WTC11 (cell line): ENCODE measurements around the gene MYOF. TPM values are rescaled to one million over a fixed set of nuclear protein-coding genes. Genes with fewer than 3 reads are reported as not detected.

Experiments
- ATAC-seq: fragments of 200-7000 bp; cut with Tn5 transposase; 2 replicates; pipeline ENCODE4 v1.10.0; 2021; ENCODE audit warnings: mild to moderate bottlenecking, moderate library complexity
- CTCF ChIA-PET: fragments of 300-600 bp; sonication (Branson Sonifier 250); formaldehyde crosslinking; loops from one replicate; lab custom pipeline; 2021; ENCODE audit warnings: antibody characterized with exemption; lab: Charles Lee
- POLR2A ChIA-PET: fragments of 350-600 bp; sonication (Branson Sonifier 250); formaldehyde crosslinking; loops from one replicate; lab custom pipeline; 2021; ENCODE audit warnings: antibody characterized with exemption; lab: Charles Lee
- DNase-seq: peaks from one replicate; pipeline ENCODE4 v3.0.0; 2021; ENCODE audit warnings: low spot score
- H3K27ac Mint-ChIP-seq: 2 replicates; pipeline ENCODE4 v1.8.0; 2021; ENCODE audit warnings: mixed read lengths
- H3K27me3 Mint-ChIP-seq: 2 replicates; pipeline ENCODE4 v1.8.0; 2021; ENCODE audit warnings: low read depth, mild to moderate bottlenecking, moderate library complexity, mixed read lengths
- H3K36me3 Mint-ChIP-seq: 2 replicates; pipeline ENCODE4 v1.8.0; 2021; ENCODE audit warnings: mixed read lengths
- H3K4me1 Mint-ChIP-seq: 2 replicates; pipeline ENCODE4 v1.8.0; 2022; ENCODE audit warnings: mixed read lengths
- H3K4me3 Mint-ChIP-seq: 2 replicates; pipeline ENCODE4 v1.8.0; 2021; ENCODE audit warnings: mild to moderate bottlenecking, moderate library complexity, mixed read lengths
- H3K9me3 Mint-ChIP-seq: 2 replicates; pipeline ENCODE4 v1.8.0; 2021; ENCODE audit warnings: mixed read lengths
- ATF1 ChIP-seq: sonication (generic); formaldehyde crosslinking; IDR thresholded peaks from 2 replicates; pipeline ENCODE4 v1.8.1; 2023; ENCODE audit warnings: mild to moderate bottlenecking, moderate library complexity, missing genetic modification reagents
- CREB1 ChIP-seq: sonication (generic); formaldehyde crosslinking; IDR thresholded peaks from 2 replicates; pipeline ENCODE4 v1.8.0; 2023; ENCODE audit warnings: mild to moderate bottlenecking, missing genetic modification reagents
- E2F1 ChIP-seq: sonication (generic); formaldehyde crosslinking; IDR thresholded peaks from 2 replicates; pipeline ENCODE4 v1.8.0; 2022; ENCODE audit warnings: mild to moderate bottlenecking, missing genetic modification reagents
- EMX1 ChIP-seq: fragments of 250-450 bp; sonication (Bioruptor Pico); IDR thresholded peaks from 2 replicates; pipeline ENCODE4 v1.8.0; 2021; ENCODE audit warnings: mild to moderate bottlenecking
- ETV6 ChIP-seq: sonication (generic); formaldehyde crosslinking; IDR thresholded peaks from 2 replicates; pipeline ENCODE4 v1.8.1; 2022; ENCODE audit warnings: mild to moderate bottlenecking, missing genetic modification reagents
- GABPB1 ChIP-seq: sonication (generic); formaldehyde crosslinking; IDR thresholded peaks from 2 replicates; pipeline ENCODE4 v1.8.1; 2023; ENCODE audit warnings: mild to moderate bottlenecking, missing genetic modification reagents
- JUN ChIP-seq: sonication (generic); formaldehyde crosslinking; IDR thresholded peaks from 2 replicates; pipeline ENCODE4 v1.8.0; 2023; ENCODE audit warnings: mild to moderate bottlenecking, missing genetic modification reagents
- NR1H2 ChIP-seq: sonication (generic); formaldehyde crosslinking; IDR thresholded peaks from 2 replicates; pipeline ENCODE4 v1.9.0; 2021; ENCODE audit warnings: mild to moderate bottlenecking, moderate library complexity, missing genetic modification reagents
- NR3C1 ChIP-seq: sonication (generic); formaldehyde crosslinking; conservative IDR thresholded peaks from 2 replicates; pipeline ENCODE4 v1.8.1; 2023; ENCODE audit warnings: low read depth, mild to moderate bottlenecking, missing genetic modification reagents
- PRDM15 ChIP-seq: sonication (generic); formaldehyde crosslinking; IDR thresholded peaks from 2 replicates; pipeline ENCODE4 v1.8.0; 2022; ENCODE audit warnings: missing genetic modification reagents
- SOX15 ChIP-seq: fragments of 250-450 bp; sonication (Bioruptor Pico); IDR thresholded peaks from 2 replicates; pipeline ENCODE4 v1.9.0; 2021; ENCODE audit warnings: mild to moderate bottlenecking
- USF1 ChIP-seq: sonication (generic); formaldehyde crosslinking; IDR thresholded peaks from 2 replicates; pipeline ENCODE4 v1.8.0; 2022; ENCODE audit warnings: mild to moderate bottlenecking, missing genetic modification reagents
- ZNF396 ChIP-seq: fragments of 250-450 bp; sonication (Bioruptor Pico); IDR thresholded peaks from 2 replicates; pipeline ENCODE4 v1.8.0; 2021; ENCODE audit warnings: mild to moderate bottlenecking, moderate library complexity, borderline replicate concordance
- ZNF671 ChIP-seq: fragments of 250-450 bp; sonication (Bioruptor Pico); IDR thresholded peaks from 2 replicates; pipeline ENCODE4 v1.8.0; 2021; ENCODE audit warnings: mild to moderate bottlenecking
- total RNA-seq: library from RNA; stranded (reverse); gene quantifications from 3 replicates; pipeline ENCODE4 v1.2.3, GENCODE V29; 2021
- TF ChIP-seq, protein P1 (sequence below): fragments of 250-450 bp; sonication (Bioruptor Pico); IDR thresholded peaks from 2 replicates; pipeline ENCODE4 v1.9.0; 2021; ENCODE audit warnings: mild to moderate bottlenecking
- TF ChIP-seq, protein P2 (sequence below): sonication (generic); formaldehyde crosslinking; IDR thresholded peaks from 2 replicates; pipeline ENCODE4 v1.8.0; 2023; ENCODE audit warnings: mild to moderate bottlenecking, missing genetic modification reagents
- TF ChIP-seq, protein P3 (sequence below): fragments of 250-450 bp; sonication (Bioruptor Pico); IDR thresholded peaks from 2 replicates; pipeline ENCODE4 v1.9.0; 2021; ENCODE audit warnings: mild to moderate bottlenecking
- TF ChIP-seq, protein P4 (sequence below): sonication (generic); formaldehyde crosslinking; conservative IDR thresholded peaks from 2 replicates; pipeline ENCODE4 v1.8.1; 2023; ENCODE audit warnings: mild to moderate bottlenecking, low read depth, missing genetic modification reagents, moderate library complexity
- TF ChIP-seq, protein P5 (sequence below): sonication (generic); formaldehyde crosslinking; IDR thresholded peaks from 2 replicates; pipeline ENCODE4 v1.8.1; 2022; ENCODE audit warnings: low read depth, mild to moderate bottlenecking, moderate library complexity, missing genetic modification reagents, borderline replicate concordance

The MYOF gene
- total RNA-seq, 1 experiment from 2014 or later, result 1.8 TPM

DNA sequence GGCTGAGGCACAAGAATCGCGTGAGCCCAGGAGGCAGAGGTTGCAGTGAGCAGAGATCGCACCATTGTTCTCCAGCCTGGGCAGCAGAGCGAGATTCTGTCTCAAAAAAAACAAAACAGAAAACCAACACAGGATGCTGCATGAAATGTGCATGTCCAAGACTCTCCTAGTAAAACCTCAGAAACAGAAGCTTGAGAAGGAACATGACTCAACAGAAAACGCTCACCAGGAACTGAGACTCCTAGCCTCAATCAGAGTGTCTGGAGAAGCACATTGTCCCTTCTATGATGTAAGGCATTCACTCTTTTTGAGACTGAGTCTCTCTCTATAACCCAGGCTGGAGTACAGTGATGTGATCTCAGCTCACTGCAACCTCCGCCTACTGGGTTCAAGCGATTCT lies 168.3 kb downstream of the MYOF start:
- no peak for DNase-seq
- Mint-ChIP-seq H3K9me3 (peaks cover 6% of the 10 kb centered on the region; the same call in 1 of the 2 replicates), H3K4me3 (no peak overlapping the region), H3K27ac (no peak overlapping the region), H3K36me3 (no peaks in the 10 kb centered on the region), H3K4me1 (peaks cover 7% of the 10 kb centered on the region), H3K27me3 (no peaks in the 10 kb centered on the region; the same call in 1 of the 2 replicates)
- ChIA-PET CTCF (interaction anchor here (0.6 kb wide), 1 partner anchor 26 kb away, joined by 6 read pairs; no protein-coding TSS in a partner anchor), POLR2A (no interaction called here)
- ATAC-seq, result no peak
- TF ChIP-seq CREB1 (CRISPR knock-in tag) (no peak), ETV6 (no peak), E2F1 (no peak), USF1 (CRISPR knock-in tag) (no peak), ATF1 (no peak), ZNF396 (no peak), GABPB1 (CRISPR knock-in tag) (no peak), PRDM15 (CRISPR knock-in tag) (no peak), SOX15 (no peak), NR3C1 (CRISPR knock-in tag) (no peak), JUN (CRISPR knock-in tag) (no peak), EMX1 (CRISPR knock-in tag) (no peak), ZNF671 (no peak), NR1H2 (CRISPR knock-in tag) (no peak)
- TF ChIP-seq, protein P1, sequence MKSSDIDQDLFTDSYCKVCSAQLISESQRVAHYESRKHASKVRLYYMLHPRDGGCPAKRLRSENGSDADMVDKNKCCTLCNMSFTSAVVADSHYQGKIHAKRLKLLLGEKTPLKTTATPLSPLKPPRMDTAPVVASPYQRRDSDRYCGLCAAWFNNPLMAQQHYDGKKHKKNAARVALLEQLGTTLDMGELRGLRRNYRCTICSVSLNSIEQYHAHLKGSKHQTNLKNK (CRISPR knock-in tag), result no peak
- TF ChIP-seq, protein P2, sequence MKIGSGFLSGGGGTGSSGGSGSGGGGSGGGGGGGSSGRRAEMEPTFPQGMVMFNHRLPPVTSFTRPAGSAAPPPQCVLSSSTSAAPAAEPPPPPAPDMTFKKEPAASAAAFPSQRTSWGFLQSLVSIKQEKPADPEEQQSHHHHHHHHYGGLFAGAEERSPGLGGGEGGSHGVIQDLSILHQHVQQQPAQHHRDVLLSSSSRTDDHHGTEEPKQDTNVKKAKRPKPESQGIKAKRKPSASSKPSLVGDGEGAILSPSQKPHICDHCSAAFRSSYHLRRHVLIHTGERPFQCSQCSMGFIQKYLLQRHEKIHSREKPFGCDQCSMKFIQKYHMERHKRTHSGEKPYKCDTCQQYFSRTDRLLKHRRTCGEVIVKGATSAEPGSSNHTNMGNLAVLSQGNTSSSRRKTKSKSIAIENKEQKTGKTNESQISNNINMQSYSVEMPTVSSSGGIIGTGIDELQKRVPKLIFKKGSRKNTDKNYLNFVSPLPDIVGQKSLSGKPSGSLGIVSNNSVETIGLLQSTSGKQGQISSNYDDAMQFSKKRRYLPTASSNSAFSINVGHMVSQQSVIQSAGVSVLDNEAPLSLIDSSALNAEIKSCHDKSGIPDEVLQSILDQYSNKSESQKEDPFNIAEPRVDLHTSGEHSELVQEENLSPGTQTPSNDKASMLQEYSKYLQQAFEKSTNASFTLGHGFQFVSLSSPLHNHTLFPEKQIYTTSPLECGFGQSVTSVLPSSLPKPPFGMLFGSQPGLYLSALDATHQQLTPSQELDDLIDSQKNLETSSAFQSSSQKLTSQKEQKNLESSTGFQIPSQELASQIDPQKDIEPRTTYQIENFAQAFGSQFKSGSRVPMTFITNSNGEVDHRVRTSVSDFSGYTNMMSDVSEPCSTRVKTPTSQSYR (CRISPR knock-in tag), result no peak
- TF ChIP-seq, protein P3, sequence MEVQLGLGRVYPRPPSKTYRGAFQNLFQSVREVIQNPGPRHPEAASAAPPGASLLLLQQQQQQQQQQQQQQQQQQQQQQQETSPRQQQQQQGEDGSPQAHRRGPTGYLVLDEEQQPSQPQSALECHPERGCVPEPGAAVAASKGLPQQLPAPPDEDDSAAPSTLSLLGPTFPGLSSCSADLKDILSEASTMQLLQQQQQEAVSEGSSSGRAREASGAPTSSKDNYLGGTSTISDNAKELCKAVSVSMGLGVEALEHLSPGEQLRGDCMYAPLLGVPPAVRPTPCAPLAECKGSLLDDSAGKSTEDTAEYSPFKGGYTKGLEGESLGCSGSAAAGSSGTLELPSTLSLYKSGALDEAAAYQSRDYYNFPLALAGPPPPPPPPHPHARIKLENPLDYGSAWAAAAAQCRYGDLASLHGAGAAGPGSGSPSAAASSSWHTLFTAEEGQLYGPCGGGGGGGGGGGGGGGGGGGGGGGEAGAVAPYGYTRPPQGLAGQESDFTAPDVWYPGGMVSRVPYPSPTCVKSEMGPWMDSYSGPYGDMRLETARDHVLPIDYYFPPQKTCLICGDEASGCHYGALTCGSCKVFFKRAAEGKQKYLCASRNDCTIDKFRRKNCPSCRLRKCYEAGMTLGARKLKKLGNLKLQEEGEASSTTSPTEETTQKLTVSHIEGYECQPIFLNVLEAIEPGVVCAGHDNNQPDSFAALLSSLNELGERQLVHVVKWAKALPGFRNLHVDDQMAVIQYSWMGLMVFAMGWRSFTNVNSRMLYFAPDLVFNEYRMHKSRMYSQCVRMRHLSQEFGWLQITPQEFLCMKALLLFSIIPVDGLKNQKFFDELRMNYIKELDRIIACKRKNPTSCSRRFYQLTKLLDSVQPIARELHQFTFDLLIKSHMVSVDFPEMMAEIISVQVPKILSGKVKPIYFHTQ (CRISPR knock-in tag), result no peak
- TF ChIP-seq, protein P4, sequence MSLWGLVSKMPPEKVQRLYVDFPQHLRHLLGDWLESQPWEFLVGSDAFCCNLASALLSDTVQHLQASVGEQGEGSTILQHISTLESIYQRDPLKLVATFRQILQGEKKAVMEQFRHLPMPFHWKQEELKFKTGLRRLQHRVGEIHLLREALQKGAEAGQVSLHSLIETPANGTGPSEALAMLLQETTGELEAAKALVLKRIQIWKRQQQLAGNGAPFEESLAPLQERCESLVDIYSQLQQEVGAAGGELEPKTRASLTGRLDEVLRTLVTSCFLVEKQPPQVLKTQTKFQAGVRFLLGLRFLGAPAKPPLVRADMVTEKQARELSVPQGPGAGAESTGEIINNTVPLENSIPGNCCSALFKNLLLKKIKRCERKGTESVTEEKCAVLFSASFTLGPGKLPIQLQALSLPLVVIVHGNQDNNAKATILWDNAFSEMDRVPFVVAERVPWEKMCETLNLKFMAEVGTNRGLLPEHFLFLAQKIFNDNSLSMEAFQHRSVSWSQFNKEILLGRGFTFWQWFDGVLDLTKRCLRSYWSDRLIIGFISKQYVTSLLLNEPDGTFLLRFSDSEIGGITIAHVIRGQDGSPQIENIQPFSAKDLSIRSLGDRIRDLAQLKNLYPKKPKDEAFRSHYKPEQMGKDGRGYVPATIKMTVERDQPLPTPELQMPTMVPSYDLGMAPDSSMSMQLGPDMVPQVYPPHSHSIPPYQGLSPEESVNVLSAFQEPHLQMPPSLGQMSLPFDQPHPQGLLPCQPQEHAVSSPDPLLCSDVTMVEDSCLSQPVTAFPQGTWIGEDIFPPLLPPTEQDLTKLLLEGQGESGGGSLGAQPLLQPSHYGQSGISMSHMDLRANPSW, result no peak
- TF ChIP-seq, protein P5, sequence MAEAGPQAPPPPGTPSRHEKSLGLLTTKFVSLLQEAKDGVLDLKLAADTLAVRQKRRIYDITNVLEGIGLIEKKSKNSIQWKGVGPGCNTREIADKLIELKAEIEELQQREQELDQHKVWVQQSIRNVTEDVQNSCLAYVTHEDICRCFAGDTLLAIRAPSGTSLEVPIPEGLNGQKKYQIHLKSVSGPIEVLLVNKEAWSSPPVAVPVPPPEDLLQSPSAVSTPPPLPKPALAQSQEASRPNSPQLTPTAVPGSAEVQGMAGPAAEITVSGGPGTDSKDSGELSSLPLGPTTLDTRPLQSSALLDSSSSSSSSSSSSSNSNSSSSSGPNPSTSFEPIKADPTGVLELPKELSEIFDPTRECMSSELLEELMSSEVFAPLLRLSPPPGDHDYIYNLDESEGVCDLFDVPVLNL (CRISPR knock-in tag), result no peak
